CD4-positive, alpha-beta T cell treated with Interleukin-1 beta for 1 hour (primary cell): ENCODE data around the gene PTPRJ.

ENCODE experiments used
- DNase-seq, 2 donors: peaks; one replicate each; pipeline ENCODE4 v3.0.0-alpha.2; 2020 to 2022

Gene PTPRJ

DNA sequence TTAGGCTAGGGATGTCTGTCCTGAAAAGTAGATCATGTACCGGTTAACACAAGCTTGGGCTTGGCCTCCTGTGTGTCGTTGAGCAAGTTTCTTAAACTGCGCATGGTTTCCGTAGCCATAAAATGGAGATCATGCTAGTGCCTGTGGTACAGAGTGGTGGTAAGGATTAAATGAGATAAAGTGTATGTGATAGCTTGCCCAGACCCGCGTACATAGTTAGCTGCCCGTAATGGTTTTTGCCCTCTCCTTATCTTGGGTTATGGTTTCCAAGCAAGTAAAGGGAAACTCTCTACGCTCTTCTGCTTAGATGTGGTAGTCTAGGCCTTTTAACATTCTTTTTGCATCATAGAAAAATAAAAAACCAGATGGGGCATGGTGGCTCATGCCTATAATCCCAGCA, 11.0 kb upstream of the PTPRJ start:
- no peak for DNase-seq

DNA sequence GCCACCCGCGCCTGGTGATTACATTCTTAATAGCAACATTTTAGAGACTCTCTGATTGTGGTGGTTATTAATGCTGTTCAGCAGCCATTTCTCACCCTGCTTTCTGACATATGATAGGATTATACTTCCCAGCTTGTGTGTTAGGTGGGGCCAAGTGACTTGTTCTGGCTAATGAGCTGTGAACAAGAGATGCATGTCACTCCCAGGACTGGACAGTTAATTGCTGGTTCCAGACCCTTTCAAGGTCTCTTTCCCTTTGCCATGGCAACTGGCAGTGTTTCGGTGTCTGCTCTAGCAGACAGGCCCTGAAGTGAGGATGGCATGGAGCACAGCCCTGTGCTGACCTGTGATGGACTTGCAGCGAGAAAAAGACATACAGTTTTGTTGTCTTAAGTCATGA, 8.9 kb upstream of the PTPRJ start:
- no peak for DNase-seq

DNA sequence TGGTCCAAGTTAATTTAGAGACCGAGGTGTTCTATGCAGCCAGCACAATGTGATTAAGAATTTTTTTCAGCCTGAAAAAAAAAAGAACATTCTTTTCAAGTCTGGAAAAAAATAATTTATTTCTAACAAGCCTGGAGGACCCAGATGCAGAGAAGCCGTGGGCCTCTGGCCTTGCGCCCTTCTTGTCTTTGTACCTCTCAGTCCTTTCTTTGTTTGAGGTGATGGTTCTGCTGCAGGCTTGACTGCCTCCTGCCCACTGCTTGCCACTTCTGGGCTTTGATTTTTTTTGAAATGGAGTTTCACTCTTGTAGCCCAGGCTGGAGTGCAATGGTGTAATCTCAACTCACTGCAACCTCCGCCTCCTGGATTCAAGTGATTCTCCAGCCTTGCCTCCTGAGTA, 7.2 kb upstream of the PTPRJ start:
- no peak for DNase-seq

DNA sequence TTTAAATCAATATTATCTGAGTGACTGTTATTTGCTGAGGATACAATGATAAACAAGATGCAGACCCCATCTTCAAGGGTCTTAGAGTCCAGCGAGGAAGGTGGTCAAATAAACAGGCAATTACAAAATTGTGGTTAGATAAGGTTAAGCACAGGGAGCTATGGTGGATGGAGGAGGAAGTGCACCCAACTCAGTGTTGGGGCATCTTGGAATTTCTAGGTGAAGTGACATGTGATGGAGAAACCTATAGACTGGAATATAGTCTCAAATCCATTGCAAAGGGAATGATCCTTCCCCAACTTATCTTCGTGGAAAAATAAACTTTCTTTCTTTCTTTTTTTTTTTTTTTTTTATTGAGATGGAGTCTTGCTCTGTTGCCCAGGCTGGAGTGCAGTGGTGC, 3.4 kb upstream of the PTPRJ start:
- no peak for DNase-seq

DNA sequence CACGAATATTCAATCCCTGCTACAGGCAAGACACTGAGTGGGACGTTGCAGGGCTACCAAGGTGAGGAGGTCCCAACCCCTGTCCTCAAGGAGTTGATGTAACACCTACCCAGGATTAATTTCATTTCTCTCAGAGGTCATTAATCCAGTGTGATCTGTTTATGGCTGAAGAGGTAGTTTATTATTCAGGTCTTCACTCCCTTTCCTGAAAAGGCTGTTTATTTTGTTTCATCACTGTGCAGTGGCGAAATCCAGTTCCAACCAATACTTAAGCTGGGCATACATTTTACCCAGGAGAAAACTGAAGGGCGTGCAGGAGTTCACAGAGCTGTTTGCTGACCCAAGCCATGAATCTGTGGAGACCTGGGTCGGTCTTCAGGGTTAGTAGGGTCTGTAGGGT, 2.7 kb upstream of the PTPRJ start:
- no peak for DNase-seq

DNA sequence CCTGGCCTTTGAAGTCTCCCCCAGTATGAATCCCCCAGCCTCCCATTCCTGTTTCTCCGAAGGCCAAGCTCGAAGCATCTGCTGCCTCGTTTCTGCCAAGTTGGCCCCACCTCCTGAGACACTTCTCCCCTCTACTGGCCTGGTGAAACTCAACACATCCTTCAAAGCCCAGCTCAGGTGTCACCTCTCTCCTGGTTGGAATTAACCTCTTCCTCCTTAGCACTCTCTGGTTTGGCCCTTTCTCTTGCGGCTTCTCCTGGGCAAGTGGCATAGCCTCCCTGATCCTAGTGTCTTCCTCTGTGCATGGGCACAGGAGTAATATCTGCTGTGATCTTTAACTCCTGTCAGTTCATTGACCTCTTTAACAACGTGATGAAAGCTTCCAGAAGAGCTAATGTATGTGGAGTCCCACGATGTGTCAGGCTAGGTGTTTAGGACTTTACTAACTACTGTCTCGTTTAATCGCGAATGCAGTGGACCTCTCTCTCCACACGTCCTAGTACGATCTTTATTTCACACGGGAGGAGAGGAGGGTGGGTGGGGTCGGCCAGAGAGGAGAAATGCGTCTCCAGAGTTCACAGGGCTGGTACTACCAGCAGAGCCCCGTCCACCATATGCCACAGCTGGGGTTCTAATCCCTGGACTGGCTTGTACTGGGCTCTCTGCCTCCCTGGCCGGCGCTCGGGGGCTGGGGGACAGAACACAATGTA, 826 bp upstream of the PTPRJ start:
- no peak for DNase-seq

DNA sequence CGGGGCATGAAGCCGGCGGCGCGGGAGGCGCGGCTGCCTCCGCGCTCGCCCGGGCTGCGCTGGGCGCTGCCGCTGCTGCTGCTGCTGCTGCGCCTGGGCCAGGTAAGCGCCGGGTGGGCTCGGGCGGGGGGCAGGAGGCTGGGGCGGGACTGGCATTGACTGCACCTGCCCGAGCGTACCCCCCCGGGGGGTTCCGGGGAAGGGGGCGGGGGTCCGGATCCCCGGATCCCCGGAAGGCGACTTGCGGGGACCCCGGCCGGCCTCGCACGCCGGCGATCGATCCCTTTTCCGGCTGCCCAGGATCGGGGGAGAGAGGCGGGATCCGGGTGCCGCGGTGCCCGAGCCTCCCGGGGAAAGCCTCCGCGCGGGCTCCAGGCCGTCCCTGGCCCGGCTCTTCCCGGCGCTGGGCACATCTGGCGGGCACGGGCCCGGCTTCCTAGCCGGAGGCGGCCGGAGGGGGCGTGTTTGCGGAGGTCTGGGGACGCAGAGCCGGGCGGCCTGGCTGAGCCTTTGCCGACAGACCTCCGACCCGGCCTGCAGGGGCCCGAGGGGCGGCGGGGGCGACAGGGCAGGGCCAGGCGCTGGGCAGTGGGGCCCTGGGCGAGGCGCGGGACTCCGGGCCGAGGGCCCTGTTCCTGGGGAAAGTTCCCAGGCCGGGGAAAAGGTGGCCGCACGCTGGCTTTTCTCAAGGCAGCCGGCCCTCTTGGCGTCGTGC, 705 bp downstream of the PTPRJ start:
- peak in 1 of 2 donors; percentile 23 for DNase-seq

DNA sequence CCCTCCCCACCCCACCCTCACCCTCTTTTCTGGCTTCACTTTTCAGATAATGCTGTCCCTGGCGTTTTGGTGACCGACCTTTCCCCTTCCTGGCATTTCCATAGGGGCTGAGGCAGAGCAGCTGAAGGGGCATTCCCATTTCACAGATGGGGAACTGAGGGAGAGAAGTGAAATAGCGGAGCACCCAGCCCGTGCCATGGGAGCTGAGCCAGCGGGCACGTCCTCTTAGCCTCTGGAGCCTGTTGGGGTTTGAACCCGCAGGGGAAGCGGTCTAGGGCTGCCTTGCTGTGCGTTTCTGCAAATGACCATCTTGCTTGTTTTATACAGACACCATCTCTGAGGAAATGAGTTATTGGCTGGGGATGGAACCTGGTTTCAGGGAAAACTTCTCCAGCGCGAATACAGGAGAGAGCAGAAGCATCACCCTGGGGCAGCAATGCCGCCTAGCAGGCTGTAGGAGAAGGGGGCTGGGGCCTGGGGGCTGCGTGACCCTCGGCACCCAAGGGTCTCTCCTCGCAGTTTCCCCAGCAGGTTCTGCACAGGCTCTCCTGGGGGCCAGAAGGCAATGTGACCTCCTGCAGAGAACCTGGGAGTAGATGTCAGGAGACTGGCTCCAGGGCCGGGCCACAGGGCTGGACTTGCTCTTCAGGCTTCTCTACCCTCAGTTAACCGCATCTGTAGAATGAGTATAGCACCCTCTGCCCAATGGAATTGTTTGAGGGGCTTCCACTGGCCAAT, 1.5 kb downstream of the PTPRJ start:
- peak in 1 of 2 donors; percentile 25 for DNase-seq

DNA sequence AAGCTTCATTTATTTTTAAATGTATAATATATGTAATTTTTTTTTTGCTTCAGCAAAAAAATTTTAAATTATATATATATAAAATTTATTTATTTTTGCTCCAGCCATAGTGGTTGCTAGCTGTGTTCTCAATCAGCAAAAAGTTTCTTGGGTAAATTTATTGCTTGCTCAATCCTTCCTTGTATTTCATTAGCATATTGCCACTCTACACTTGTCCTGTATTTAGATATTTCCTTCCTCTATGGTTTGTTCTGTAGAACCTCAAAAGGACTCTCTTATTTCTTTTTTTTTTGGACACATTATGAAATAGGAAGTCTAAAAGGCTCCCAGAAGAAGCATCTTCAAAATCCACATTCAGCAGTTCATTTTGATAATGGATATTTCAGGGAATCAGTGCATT, 2.3 kb downstream of the PTPRJ start:
- DNase-seq: no peak

DNA sequence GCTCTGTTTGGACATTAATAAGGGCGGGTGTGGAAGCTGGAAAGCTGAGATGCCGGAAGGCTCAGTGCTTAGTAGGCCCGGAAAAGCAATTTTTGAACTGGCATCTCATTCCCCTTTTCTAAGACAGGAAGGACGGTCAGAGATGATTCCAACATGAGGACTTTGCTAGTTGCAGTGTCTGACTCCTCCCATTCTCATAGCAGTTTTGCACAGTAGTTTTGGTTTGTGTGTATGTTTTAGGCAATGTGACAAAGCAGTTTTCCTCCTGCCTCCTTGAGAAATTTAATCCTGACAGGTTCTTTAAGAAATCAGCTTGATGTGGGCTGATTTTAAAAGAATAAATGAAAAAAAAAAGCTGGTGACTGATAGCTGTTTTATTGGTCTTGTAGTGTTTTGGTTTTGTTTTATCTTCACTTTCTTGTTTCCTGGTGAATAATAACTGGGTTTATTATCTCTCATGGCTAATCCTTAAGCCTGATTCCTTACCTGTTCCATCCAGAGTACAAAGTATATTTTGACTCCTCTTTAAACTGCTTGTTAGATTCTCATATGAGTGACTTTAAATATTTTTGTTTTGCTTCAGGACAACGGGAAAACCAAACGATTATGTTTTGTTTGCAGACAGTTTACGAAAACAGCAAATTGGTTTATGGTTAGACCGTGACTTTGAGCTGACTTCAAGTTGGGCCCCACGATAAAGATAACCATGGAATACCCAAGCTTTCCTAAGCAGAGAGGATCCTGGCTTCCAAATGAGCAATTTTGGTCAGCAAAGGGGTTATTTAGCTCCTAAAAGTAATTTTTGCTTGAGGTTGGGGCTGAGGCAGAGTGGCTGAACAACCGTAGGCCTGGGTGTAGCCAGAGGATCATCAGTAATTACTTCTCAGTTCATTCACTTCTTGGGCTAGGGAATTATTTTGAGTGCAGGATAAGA, 3.4 kb downstream of the PTPRJ start:
- no peak for DNase-seq

DNA sequence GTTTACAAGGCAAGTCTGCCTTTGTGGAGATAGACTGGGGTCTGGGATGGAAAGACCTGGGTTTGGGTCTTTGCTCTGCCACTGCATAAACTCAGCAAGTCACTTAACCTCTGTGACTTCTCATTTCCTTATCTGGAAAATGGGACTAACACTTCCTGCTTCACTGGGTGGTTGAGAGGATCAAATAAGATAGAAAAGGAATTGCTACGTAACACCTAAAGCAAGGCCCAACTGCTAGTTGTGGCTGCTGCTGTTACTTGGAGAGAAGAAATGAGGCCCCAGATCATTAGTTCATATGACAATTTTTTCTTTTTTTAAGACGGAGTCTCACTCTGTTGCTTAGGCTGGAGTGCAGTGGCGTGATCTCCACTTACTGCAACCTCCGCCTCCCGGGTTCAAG, 5.9 kb downstream of the PTPRJ start:
- no peak for DNase-seq

DNA sequence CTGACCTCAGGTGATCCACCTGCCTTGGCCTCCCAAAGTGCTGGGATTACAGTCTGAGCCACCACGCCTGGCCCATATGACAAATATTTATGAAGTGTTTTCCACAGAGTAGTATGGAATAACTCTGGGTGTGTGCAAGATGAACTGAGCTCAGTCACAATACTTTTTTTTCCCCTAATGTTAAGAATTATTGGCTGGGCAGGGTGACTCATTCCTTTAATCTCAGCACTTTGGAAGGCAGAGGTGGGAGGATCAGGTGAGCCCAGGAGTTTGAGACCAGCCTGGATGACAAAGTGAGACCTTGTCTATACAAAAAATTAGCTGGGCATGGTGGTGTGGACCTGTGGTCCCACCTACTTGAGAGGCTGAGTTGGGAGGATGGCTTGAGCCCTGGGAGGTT, 6.4 kb downstream of the PTPRJ start:
- DNase-seq: no peak

DNA sequence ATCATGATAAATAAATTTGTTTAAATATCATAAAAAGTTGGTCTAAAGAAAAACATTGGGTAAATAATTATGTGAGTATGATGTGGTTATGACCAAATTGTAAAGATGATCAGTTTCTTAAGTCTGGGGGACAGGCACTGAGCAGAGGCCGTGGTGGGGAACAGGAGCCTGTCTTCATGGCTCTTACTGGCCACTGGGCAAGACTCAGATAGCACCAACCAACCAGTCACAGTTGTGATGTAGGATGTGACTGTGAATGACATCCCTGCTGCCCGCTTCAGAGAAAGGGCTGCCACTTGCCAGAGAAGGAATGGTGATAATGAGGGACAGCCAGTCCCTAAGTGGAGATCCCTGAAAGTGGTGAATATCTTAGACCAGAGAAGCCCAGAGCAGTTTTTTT, 7.0 kb downstream of the PTPRJ start:
- DNase-seq: no peak

DNA sequence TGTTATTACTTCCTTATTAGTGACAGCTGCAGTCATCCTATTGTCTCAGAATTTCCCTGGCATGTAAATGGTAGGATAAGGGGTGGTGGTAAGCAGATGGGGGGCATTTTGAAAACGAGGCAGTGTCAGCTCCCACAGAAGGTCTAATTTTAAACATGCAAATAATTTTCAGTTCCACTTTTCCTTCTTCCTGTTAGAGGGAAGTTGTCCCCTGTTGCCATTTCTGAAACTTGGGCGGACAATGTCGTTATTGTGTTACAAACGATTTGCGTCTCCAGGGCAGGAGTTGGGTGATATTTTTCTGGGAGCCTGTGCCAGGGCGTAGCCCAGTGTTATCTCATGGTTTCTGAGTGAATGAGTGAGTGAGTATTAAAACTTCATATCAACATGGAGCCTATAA, 7.4 kb downstream of the PTPRJ start:
- DNase-seq: no peak

DNA sequence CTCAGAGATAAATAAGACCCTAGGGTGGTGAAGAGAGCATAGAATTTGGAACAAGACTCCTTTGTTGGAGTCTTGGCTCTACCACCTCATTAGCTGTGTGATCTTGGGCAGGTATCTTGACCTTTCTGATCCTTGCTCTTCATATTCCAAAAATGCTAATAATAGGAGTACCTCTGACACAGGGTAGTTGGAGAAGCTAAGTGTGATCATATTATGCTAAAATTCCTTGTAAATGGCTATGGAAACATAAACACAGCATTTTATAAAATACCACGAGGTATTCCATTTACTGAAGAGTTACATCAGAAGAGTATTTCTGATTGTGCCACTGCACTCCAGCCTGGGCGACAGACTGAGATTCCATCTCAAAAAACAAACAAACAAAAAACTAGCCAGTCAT, 9.4 kb downstream of the PTPRJ start:
- no peak for DNase-seq

DNA sequence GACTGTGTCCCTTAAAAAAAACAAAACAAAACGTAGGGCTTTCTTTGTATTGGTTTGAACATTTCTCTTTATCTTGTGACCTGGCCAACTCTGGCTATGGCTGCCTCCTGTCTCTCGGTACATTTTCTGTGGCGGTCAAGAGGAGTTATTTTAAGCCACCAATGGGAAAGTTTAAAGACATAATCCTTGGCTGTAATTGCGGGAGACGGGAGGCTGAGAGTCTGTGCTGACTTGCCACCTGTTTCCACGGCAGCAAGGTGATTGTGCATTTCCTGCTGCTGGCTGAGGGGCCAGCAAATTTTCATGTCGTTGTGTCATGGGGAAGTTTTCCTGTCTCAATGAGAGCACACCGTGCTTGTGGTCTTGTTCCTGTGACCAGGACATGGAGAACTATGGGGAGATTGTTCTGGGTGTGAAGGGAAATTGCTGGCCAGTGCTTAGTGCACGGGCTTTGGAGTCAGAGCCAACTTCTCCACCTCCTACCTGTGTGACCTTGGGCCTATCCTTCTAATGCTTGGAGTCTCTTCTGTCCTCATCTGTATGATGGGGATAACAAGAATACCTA, 11.0 kb downstream of the PTPRJ start:
- no peak for DNase-seq

DNA sequence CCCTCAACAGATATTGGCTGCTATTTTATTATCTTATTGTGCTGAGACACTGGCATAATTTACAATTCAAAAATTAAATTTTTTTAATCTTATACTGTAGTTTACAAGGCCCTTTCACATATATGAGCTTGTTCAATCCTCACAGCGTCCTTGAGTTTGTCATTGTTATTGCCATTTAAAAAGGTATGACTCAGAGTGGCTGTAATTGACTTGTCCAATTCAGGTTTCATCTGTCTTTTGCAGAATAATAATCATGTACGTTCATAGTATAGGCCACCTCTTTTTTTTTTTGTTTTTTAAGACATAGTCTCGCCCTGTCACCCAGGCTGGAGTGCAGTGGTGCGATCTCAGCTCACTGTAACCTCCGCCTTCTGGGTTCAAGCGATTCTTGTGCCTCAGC, 11.5 kb downstream of the PTPRJ start:
- DNase-seq: no peak

DNA sequence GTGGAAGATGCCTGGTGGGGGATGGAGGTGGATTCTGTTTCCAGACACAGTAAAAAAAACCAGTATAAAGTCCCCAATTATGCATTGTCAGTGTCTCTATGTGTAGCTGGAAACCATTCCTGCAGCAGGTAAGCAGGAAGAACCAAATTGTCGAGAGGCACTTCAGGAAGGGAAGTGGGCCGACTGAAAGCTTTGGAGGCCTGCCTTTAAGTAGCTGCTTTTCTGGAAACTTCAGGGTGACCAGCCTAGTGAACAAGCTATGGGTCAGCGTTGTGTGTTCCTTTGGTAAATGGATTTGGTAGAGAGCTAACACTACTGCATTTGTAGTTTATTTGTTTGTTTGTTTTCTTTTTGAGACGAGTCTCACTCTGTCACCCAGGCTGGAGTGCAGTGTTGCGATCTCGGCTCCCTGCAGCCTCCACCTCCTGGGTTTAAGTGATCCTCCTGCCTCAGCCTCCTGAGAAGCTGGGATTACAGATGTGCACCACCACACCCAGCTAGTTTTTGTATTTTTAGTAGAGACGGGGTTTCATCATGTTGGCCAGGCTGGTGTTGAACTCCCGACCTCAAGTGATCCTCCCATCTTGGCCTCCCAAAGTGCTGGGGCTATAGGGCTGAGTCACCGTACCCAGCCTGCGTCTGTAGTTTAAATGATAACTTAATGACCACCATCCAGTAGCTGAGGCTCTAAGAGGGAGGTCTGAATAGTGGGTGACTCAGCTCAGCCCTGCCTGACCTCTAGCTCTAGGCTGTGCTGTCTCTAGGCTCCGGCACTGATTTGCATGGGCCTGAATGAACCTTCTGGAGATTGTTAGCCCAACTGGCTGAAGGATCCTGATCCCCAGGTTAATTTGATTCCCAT, 12.8 kb downstream of the PTPRJ start:
- no peak for DNase-seq

DNA sequence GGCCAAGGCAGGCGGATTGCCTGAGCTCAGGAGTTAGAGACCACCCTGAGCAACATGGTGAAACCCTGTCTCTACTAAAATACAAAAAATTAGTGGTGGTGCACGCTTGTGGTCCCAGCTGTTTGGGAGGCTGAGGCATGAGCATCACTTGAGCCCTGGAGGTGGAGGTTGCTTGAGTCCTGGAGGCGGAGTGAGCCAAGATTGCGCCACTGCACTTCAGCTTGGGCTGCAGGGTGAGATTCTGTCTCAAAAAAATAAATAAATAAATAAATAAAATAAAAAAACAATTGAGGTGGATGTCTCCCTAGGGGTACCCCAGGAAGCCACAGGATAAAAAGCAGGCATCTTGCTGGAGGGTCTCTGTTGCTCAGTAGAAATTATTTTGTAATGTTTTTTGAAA, 14.1 kb downstream of the PTPRJ start:
- DNase-seq: no peak

DNA sequence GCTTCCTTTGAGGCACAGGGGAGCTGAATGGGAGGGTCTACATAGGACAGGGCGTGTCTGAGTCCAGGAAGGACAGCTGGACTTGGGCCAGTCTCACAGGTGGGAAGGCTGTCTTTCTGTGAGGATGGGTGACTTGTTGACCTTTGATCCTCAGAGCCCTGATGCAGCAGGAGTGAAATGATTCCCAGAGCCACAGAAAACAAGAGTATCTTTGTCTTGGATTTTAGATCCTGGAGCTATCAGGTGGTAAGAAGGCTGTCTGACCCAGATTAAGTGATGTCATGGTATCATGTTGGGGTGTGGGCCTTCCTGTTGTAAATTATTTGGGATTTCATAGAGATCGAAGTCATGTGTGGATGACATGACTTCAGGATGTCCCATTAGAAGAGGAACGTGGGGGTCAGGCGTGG, 15.0 kb downstream of the PTPRJ start:
- DNase-seq: no peak
